Measurements from ENCODE around the gene TLE3.

TLE3 gene

GRCh38 chr15:70025413-70026296 is 72.1 kb downstream of the TLE3 start:
- DNase-seq, result no peak

DNA sequence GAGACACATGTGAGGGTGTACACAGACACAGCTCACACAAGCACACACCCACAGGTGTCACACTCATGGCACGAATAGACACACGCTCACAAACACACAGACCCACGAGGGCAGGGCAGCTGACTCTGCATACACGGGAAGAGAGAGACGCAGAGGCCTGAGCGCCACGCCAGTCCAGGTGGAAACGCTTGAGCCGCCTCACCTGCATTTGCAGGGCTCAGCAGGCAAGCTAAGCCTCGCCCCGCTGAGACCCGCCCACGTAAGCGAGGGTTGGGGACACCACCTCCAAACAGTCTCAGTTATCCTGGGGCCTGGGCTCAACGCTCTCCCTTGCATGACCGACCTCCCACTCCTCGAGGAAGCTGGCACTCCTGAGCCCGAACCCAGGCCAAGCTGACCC is 73.2 kb downstream of the TLE3 start:
- DNase-seq, result no peak

DNA sequence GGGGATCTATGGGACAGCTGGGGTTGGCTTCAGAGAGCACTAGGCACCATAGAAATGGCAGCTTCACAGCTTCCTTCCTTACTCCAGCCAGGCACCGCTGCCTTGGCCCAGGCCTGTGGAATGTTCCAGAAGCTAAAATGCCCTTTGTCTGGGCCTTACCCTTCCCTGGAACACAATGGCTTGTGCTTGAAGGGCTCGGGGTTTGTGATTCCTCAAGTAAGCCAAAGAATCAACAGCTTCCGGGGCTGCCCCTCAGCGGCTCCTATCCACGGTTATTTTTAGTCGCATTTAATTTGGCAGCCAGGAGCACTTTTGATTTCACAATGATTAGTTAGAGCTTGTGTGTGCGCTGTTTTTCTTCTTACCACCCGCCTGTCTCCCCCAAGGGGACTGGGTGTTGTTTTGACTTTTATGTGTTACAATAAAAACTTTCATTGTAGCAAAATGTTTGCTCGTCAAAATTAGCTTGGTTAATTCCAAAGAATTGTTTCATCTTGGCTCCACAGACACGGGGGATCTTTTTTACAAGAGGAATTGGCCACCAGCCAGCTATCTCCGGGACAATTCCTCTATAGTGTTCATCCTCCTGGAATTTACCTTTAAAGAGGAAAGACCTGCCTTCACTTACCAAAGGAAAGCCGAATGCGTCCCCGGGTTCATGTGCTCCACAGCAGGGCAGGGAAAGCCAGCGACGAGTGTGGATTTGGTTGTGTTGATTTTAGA is 73.8 kb downstream of the TLE3 start:
- no peak for DNase-seq

- no peak for DNase-seq
These were observed 74.5 kb downstream of the TLE3 start for GRCh38 chr15:70023064-70023768.

DNA sequence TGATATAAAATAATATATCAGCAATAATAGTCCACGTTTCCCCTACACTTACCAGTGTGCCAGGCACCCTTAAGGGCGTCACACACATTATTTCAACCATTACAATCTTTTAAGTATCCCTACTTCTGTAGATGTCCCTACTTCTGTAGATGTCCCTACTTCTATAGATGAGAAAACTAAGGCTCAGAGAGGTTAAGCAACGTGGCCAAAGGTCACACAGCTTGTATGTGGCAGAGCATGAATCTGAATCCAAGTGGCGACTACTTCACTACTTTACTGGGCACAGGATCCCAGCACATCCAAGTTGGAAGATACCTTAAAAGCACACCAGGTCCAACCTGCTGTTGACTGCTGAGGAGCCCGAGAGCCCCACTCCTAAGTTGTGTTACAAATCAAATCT is 77.5 kb downstream of the TLE3 start:
- DNase-seq, result no peak

DNA sequence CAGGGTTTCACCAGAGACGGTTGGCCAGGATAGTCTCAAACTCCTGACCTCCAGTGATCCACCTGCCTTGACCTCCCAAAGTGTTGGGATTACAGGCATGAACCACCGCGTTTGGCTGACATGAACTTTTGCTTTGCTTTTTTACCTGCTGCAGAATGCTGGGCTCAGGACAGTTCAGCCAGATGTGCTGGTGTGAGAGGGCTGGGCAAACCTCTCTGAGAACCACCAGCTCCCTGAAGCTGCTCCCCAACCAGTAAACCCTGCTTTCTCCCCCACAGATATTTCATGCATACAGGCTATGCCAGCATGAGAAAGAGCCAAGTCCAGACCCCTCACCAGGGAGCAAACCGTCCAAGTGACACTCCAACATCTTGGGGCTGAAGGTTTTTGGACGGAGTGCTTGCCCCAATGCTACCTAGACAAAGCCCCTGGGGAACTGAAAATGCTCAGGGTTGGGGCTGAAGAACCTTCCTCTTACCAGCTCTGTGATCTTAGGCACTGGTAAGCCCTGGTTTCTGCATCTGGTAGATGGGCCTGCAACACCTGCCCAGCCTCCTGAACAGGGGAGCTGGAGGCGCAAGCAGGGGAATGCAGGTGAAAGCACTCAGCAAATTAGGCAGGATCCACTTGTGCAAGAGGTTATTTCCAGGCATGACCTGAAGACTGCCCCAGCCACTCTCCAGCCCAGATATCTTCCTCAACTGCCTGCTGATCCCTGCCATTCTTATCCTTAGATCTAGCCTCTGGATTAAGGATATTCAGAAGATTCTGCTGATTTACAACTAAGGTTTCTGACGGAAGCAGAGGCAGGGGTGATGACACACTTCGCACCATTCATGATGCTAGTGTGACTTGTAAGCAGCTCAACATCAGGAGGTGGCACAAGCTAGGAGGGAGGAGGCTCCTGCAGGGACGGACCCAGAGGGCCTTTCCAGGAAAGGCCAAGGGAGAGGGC is 78.8 kb downstream of the TLE3 start:
- DNase-seq, result no peak

GRCh38 chr15:70017801-70018200 is 79.9 kb downstream of the TLE3 start:
- DNase-seq, result no peak

- no peak for DNase-seq
These were observed 80.7 kb downstream of the TLE3 start for GRCh38 chr15:70017025-70017424.

DNA sequence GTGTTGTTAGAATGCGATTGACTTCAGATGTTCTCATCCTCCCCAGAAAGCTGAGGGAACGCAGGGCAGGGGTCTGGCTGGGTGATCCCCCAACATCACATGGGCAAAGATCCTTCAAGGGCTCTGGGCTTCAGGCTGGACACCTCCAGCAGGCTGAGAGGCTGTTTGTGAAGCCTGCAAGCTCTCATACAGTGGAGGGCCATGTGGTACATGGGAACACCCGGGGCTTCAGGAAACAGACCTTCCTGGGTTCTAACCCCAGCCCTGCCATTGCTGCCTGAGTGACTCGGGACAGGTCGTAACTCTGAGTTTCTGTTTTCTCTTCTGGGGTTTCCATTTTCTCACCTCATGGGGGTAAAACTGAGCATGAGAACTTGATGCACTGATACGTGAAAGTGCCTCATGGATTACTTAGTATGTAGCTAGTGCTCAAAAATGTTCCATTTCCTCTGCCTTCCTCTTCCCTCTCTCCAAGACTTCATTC is 81.2 kb downstream of the TLE3 start:
- DNase-seq, result no peak

DNA sequence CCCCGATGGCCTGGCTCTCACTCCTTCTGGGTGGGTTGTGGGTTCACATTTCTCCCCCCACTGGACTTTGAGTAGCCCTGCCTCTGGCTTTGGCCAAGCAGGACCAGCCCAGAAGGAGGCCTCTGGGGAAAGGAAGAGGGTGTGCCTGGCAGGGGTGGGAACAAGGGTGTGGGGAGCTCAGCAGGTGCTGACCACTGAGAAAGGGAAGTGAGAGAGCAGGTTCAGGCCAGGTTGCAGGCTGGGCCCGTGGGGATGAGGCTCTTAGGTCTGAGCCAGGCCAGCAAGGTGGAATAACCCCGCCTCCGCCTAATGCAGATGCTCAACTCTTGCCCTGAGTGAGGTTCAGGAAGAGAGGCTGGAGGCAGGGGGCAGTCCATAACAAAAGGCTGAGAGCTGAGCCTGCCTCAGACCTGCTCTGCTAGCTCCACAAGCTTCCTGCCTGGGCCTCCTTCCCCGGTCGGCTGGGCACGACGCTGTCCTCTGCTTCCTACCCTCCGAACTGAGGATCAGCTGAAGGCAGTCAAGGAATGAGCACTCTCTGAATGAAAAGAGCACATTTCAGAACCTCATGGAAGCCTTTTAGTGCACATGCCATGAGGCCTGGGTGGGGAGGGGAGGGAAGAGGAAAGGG is 82.7 kb downstream of the TLE3 start:
- no peak for DNase-seq

DNA sequence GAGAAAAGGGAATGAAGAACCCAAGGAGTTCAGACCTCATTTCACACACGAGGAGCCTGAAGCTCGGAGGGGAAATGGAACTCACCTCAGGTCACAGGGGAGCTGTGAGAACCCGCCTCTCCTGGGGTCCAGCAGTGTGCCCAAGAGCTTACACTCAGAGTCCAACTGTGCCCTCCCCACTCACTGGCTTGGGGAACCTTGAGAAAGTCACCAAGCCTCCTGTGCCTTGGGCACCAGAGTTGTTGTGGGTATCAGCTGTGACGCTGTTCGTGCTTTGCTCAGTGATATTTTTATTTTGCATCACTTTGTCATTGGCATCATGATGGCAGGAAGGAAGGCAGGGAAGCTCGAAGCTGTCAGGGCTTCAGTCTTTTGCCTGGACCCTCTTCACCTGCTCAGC is 83.4 kb downstream of the TLE3 start:
- no peak for DNase-seq

- DNase-seq, result no peak
These were observed 83.9 kb downstream of the TLE3 start for GRCh38 chr15:70013656-70014313.

DNA sequence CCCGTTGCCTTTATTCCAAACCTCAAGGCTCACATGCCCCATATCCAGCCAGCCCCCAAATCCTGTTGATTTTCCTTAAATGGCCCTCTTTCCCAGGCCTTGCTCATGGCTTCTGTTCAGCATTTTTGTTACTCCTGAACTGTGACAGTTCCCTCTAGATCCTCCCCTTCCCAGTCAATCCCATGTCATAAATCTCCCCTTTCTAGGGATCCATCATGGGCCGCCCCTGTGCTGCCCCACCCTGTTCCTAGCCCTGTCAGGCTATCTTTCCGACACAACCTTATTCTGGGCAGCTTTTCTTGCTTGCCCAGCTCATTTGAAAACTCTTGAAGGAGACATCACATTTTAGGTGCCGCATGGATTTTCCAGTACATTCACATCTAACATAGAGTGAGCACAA is 84.8 kb downstream of the TLE3 start:
- no peak for DNase-seq

- no peak for DNase-seq
These were observed 88.9 kb downstream of the TLE3 start for GRCh38 chr15:70008697-70009290.

GRCh38 chr15:70006259-70007147 is 91.2 kb downstream of the TLE3 start:
- DNase-seq, result no peak

GRCh38 chr15:70004826-70005225 is 92.9 kb downstream of the TLE3 start:
- DNase-seq, result no peak

GRCh38 chr15:70002897-70003296 is 94.8 kb downstream of the TLE3 start:
- no peak for DNase-seq

DNA sequence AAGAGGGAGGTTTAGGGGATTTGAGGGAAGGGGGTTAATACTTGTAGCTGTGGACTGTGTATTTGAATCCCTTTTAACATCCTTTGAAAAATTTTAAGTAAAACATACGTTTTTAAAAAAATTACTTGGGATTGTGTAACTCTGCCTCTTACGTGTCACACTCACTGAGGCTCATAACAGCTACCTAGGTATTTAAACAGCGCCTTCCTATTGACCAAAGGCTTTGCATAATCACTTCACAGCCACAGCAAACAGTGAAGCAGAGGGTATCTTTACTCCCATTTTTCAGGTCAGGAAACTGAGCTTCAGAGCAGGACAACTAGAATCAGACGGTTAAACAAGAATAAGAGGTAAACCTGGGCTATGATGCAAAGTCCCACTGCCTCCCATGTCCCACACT is 95.9 kb downstream of the TLE3 start:
- DNase-seq, result no peak

- no peak for DNase-seq
These were observed 98.2 kb downstream of the TLE3 start for GRCh38 chr15:69999392-70000085.
